AML-193 (cell line): ENCODE data around the gene ERCC2.

Source experiments
- DNase-seq, 2 experiments: peaks; one replicate each; lab custom pipeline; 2025; lab: John Stamatoyannopoulos, UW

ERCC2 gene

GRCh38 chr19:45303269-45304060, 66.9 kb downstream of the ERCC2 start:
- DNase-seq, result no peak

GRCh38 chr19:45302416-45302815, 68.0 kb downstream of the ERCC2 start:
- DNase-seq, result no peak
